ENCODE data around the gene C1QL2. TPM values are rescaled to one million over a fixed set of nuclear protein-coding genes. Genes with fewer than 3 reads are reported as not detected.

The C1QL2 gene
- total and polyA plus RNA-seq, 10 donors: not detected

DNA sequence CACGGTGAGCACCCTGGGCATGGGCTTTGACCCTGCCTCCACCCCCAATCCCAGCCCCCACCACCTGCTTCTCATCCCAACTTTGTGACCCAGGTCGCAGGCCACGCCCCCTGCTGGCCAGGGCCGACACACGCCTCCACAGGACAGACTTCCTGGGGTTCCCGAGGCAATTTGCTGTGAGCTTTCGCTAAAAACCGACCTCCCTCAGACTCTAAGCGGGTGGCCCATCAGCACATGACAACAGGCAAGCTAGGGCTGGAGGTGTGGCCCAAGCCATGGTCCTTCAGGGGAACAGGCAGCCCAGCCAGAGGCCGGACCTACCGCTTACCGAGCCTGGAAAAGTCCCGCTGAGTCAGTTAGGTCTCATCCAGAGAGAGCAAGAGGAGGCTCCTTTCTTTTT lies 31.9 kb downstream of the C1QL2 start:
- no peak for TF ChIP-seq POLR2AphosphoS5 (IDR thresholded peaks at IDR 0.05)
- peak in 6 of 11 experiments; percentile 23 to 51 (median 44) for TF ChIP-seq CTCF (IDR thresholded peaks at IDR 0.05 in 8 of 11, conservative IDR thresholded peaks at IDR 0.05 in 3 of 11)
- TF ChIP-seq POLR2A (IDR thresholded peaks at IDR 0.05): no peak
- no peak overlapping the region for H3K4me3 ChIP-seq
- DNase-seq: no peak
- no peaks in the 10 kb centered on the region for H3K9me3 ChIP-seq
- H3K27me3 ChIP-seq (replicated peaks in 1 of 7): peaks cover 0 to 95% (median 3%) of the 10 kb centered on the region in 7 donors
- no peaks in the 10 kb centered on the region for H3K36me3 ChIP-seq
- intact Hi-C loops (cut with DNase I; ENCODE audit: low total_unique reads): no loop called here
- H3K4me1 ChIP-seq: no peaks in the 10 kb centered on the region
- WGBS, 5 donors: 6 to 13% (median 9%) methylated on average over 12 to 13 of the region's 13 CpGs
- H3K27ac ChIP-seq: no peak overlapping the region

DNA sequence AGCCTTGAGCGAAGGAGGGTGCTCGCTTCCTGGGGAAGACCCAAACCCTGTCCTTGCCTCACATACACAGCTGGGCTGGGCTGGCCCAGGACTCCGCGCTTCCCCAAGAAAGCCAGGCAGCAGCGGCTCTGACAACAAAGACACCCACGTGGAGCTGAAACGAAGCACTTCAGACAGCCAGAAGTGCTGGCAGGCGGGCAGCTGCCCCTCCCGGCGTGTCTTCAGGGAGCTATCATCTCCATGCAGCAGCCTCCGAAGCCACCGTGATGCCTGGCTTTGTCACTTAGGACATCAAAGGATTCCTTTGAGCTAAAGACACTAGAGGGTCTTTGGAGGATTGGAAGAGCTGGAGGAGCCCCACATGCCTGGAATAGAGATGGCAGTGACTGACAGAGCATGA lies 35.2 kb downstream of the C1QL2 start:
- H3K4me3 ChIP-seq: no peak overlapping the region
- H3K36me3 ChIP-seq: no peaks in the 10 kb centered on the region
- H3K9me3 ChIP-seq: no peaks in the 10 kb centered on the region
- intact Hi-C loops (cut with DNase I; ENCODE audit: low total_unique reads): no loop called here
- peaks cover 0 to 16% (median 5%) of the 10 kb centered on the region in 6 donors for H3K4me1 ChIP-seq
- 52 to 62% (median 57%) methylated on average over 9 to 12 of the region's 12 CpGs for WGBS, 5 donors
- DNase-seq: no peak
- TF ChIP-seq POLR2AphosphoS5 (IDR thresholded peaks at IDR 0.05) (no peak), CTCF (IDR thresholded peaks at IDR 0.05 in 8 of 11, conservative IDR thresholded peaks at IDR 0.05 in 3 of 11) (no peak), POLR2A (IDR thresholded peaks at IDR 0.05) (no peak)
- no peak overlapping the region for H3K27ac ChIP-seq
- H3K27me3 ChIP-seq (replicated peaks in 1 of 7): peaks cover 0 to 74% (median 3%) of the 10 kb centered on the region in 7 donors

DNA sequence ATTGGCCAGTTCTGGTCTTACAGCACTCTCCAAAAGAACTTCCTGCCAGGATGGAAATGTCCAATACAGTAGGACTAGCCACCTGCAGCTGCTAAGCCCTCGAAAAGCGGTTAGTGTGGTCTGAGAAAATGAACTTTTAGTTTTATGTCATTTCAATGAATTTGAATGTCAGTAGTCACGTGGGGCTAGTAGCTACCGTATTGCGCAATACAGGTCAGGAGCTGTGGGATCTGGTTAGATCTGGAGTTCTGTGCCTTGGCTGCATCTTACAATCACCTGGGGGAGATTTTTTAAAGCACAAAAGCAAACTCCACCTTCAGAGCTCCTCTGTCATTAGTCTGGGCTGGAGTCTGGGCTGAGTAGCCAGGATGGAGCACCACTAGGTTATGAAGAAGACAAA lies 35.9 kb downstream of the C1QL2 start:
- Histone ChIP-seq H3K4me1 (peaks cover 0 to 16% (median 5%) of the 10 kb centered on the region in 6 donors), H3K4me3 (no peak overlapping the region), H3K27ac (no peak overlapping the region), H3K36me3 (no peaks in the 10 kb centered on the region), H3K27me3 (replicated peaks in 1 of 7) (peaks cover 0 to 74% (median under 1%) of the 10 kb centered on the region in 7 donors), H3K9me3 (no peaks in the 10 kb centered on the region)
- WGBS, 5 donors: 69 to 85% (median 77%) methylated on average over 5 of the region's 5 CpGs
- DNase-seq: no peak
- intact Hi-C loops (cut with DNase I; ENCODE audit: low total_unique reads): no loop called here
- TF ChIP-seq POLR2A (IDR thresholded peaks at IDR 0.05): no peak
- TF ChIP-seq CTCF (IDR thresholded peaks at IDR 0.05 in 8 of 11, conservative IDR thresholded peaks at IDR 0.05 in 3 of 11): no peak
- no peak for TF ChIP-seq POLR2AphosphoS5 (IDR thresholded peaks at IDR 0.05)

GRCh38 chr2:119119999-119120756 lies 38.4 kb downstream of the C1QL2 start:
- TF ChIP-seq POLR2A (IDR thresholded peaks at IDR 0.05): no peak
- no peak for TF ChIP-seq CTCF (IDR thresholded peaks at IDR 0.05 in 8 of 11, conservative IDR thresholded peaks at IDR 0.05 in 3 of 11)
- no peak for TF ChIP-seq POLR2AphosphoS5 (IDR thresholded peaks at IDR 0.05)
- intact Hi-C loops (cut with DNase I; ENCODE audit: low total_unique reads): no loop called here
- no peaks in the 10 kb centered on the region for H3K36me3 ChIP-seq
- H3K4me1 ChIP-seq: peaks cover 0 to 16% (median 5%) of the 10 kb centered on the region in 6 donors
- H3K27ac ChIP-seq: no peak overlapping the region
- WGBS, 5 donors: 36 to 43% (median 41%) methylated on average over 15 of the region's 15 CpGs
- H3K9me3 ChIP-seq: no peaks in the 10 kb centered on the region
- H3K4me3 ChIP-seq: no peak overlapping the region
- peaks cover 0 to 71% (median 0%) of the 10 kb centered on the region in 7 donors for H3K27me3 ChIP-seq (replicated peaks in 1 of 7)
- DNase-seq: no peak

Measured in spleen (tissue), 11 donors.